Body of pancreas (tissue), 4 donors: ENCODE measurements around the gene ANP32E. TPM values are rescaled to one million over a fixed set of nuclear protein-coding genes. Genes with fewer than 3 reads are reported as not detected.

ENCODE experiments used
- ATAC-seq: fragments of 150-250 bp; one replicate; pipeline ENCODE4 v1.9.1; 2016
- DNase-seq, 4 donors: peaks; one replicate each; pipeline ENCODE4 v3.0.0-alpha.2; 2019
- H3K27ac ChIP-seq, 4 donors: fragments of 200-600 bp; sonication (generic); 1 replicate in 3 of 4; 2 replicates in 1 of 4; pipeline versions ENCODE4 v1.5.1 to v1.6.1; 2016 to 2019; ENCODE audit warnings: mild to moderate bottlenecking in 1 of 4, mixed read lengths in 1 of 4, moderate library complexity in 1 of 4
- H3K27me3 ChIP-seq, 2 donors: fragments of 200-600 bp; sonication (generic); one replicate each; pipeline ENCODE4 v1.6.0; 2016; ENCODE audit warnings: mild to moderate bottlenecking in 1 of 2
- H3K36me3 ChIP-seq, 2 donors: fragments of 200-600 bp; sonication (generic); replicated peaks in 1 of 2; 2 replicates each; pipeline ENCODE4 v1.5.1; 2016; ENCODE audit warnings: low read depth in 2 of 2; ENCODE audit not compliant: insufficient read depth in 1 of 2
- H3K4me1 ChIP-seq: fragments of 200-600 bp; sonication (generic); one replicate; pipeline ENCODE4 v1.6.0; 2016
- H3K4me3 ChIP-seq, 2 donors: fragments of 200-600 bp; sonication (generic); 1 replicate in 1 of 2; 2 replicates in 1 of 2; pipeline ENCODE4 v1.5.1; 2016 to 2019
- H3K9me3 ChIP-seq, 3 donors: fragments of 200-600 bp; sonication (generic); 1 replicate in 2 of 3; 2 replicates in 1 of 3; pipeline ENCODE4 v1.5.1; 2016
- CTCF ChIP-seq, 7 experiments: fragments of 450-650 bp in 4 of 7; fragments of 200-600 bp in 3 of 7; sonication (generic) in 3 of 7; IDR thresholded peaks; one replicate each; pipeline ENCODE4 v1.5.1; 2016 to 2019; ENCODE audit warnings: antibody characterized with exemption in 7 of 7
- POLR2A ChIP-seq, 3 donors: fragments of 450-650 bp; IDR thresholded peaks; one replicate each; pipeline ENCODE4 v1.6.1; 2016; ENCODE audit warnings: antibody characterized with exemption in 3 of 3, mild to moderate bottlenecking in 2 of 3
- whole genome bisulfite sequencing, 2 donors: methylation state at CpG; one replicate each; pipeline ENCODE4 v1.1.5; 2017; 5-methylcytosine and 5-hydroxymethylcytosine counted together
- intact Hi-C: fragments of 100-400 bp; cut with DNase I; formaldehyde crosslinking; loops from one replicate; pipeline ENCODE4 v1.15.1; 2023
- total RNA-seq, 2 donors: library from RNA; depleted of rRNA; stranded (reverse); fragments of >200 nt; gene quantifications; one replicate each; pipeline ENCODE4 v1.1.0, GENCODE V29; 2016

Gene ANP32E
- total RNA-seq = 1 to 10 TPM; 9.2 to 9.3 TPM

- DNase-seq = peak; percentile 94 to 98 (median 96)
- Histone ChIP-seq H3K4me1 (peaks cover 25% of the 10 kb centered on the region), H3K27ac (peak within 1 kb of the TSS; percentile 71 to 94 (median 84)), H3K4me3 (peak within 1 kb of the TSS; percentile 71 to 77), H3K9me3 (no peaks in the 10 kb centered on the region), H3K27me3 (no peaks in the 10 kb centered on the region), H3K36me3 (no peaks in the 10 kb centered on the region)
- 0% methylated on average over 33 of the region's 33 CpGs for WGBS, 2 donors
- peak in 4 of 7 experiments; percentile 22 to 58 (median 43) for TF ChIP-seq CTCF (IDR thresholded peaks at IDR 0.05)
- peak; percentile 58 to 96 (median 96) for TF ChIP-seq POLR2A (IDR thresholded peaks at IDR 0.05)
- peak; percentile 97 for ATAC-seq
- intact Hi-C loops = no loop called here
Observed at GRCh38 chr1:150235852-150236613, at the start of gene ANP32E. TSS of gene ANP32E (minus strand) at chr1:150236112. CDS start at chr1:150235786, 326 bp downstream.

DNA sequence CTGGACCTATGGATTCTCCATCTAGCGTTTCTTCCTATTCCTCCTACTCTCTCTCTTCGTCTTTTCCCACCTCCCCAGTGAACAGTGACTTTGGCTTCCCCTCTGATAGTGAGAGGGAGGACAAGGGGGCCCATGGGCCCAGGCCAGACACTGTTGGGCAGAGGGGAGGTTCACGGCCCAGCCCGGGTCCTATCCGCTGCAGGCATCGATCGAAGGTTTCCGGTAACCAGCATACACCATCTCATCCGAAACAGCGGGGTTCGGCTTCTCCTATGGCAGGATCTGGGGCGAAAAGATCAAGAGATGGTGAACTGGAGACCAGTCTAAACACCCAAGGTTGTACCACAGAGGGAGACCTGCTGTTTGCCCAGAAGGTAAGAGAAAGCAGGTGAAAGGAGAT is 47.3 kb upstream of the ANP32E start:
- Histone ChIP-seq H3K4me3 (no peak overlapping the region), H3K36me3 (no peaks in the 10 kb centered on the region), H3K9me3 (no peaks in the 10 kb centered on the region), H3K27ac (no peak overlapping the region), H3K27me3 (no peaks in the 10 kb centered on the region), H3K4me1 (peaks cover 31% of the 10 kb centered on the region)
- intact Hi-C loops = no loop called here
- no peak for TF ChIP-seq POLR2A (IDR thresholded peaks at IDR 0.05)
- TF ChIP-seq CTCF (IDR thresholded peaks at IDR 0.05) = no peak
- ATAC-seq (no peak), DNase-seq (no peak)
- WGBS, 2 donors = 85 to 90% methylated on average over 12 of the region's 12 CpGs

DNA sequence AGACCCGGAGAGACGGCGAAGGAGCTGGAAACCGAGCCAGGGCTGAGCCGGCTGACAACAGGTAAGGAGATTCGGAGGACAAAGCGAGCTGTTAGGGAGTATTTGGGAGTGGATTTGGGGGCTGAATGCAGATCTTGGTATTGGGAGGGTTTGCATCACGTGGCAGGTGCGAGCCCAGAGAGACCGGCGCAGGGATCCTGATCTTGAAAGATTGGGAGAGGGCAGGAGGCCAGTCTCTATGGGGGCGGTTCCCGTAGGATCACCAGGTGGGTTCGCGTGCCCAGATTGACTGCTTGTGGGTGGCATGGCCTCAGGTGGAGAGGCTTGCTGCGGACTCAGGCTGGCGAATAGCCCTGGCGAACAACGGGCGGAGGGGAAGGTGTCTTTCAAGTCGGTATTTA is 46.6 kb upstream of the ANP32E start:
- intact Hi-C loops = no loop called here
- no peaks in the 10 kb centered on the region for H3K36me3 ChIP-seq
- no peaks in the 10 kb centered on the region for H3K27me3 ChIP-seq
- no peaks in the 10 kb centered on the region for H3K9me3 ChIP-seq
- peak overlapping the region; percentile 15 to 32 for H3K4me3 ChIP-seq
- H3K4me1 ChIP-seq = peaks cover 31% of the 10 kb centered on the region
- TF ChIP-seq CTCF (IDR thresholded peaks at IDR 0.05) (no peak), POLR2A (IDR thresholded peaks at IDR 0.05) (peak in 2 of 3 donors; percentile 48 to 49)
- ATAC-seq (peak; percentile 36), DNase-seq (peak in 1 of 4 donors; percentile 56)
- WGBS, 2 donors = 1 to 4% methylated on average over 21 of the region's 21 CpGs
- H3K27ac ChIP-seq = peak overlapping the region; percentile 86 to 91 (median 88)

DNA sequence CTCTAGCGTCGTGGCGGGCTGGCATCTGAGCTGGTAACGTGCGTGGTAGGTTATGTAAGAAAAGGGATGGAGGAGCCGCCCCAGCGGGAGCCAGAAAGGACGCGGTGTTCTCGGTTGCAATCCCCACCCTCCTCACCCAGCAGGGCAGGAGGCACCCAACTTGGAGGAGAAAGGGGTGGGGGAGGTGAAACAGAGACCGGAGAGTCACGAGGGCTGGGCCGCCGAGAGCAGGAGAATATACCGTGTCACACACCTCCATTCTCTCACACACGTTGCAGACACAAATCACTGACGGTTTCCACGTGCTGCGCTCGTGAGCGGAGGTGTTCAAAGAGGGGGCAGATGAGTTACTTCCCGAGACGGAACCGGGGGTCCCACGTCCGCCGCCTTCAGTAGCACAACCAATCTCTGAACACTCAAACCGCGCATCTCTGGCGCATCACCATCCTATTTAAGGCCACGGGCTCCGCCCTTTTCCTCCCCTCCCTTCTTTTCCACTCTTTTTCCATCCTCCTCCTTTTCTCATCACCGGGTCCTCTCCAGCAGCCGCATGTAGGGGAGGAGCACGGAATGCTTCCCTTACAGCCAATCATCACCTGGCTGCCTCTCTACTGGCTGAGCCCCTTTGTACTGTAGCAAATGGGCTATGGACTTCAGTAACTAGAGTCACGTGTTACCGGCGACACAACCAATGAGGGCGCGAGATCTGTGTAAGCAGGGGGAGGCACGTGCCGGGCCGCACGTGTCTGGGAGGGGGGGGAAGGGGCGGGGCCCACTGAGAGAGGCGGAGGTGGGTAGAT is 46.0 kb upstream of the ANP32E start, which contains the start of gene CIART:
CIART (plus strand) TSS at position 797 of the 800 bp plus-strand sequence. CDS start 714 bp downstream, outside the sequence.
- no peaks in the 10 kb centered on the region for H3K9me3 ChIP-seq
- H3K4me3 ChIP-seq = peak within 1 kb of the TSS; percentile 15 to 32
- H3K27me3 ChIP-seq = no peaks in the 10 kb centered on the region
- no peaks in the 10 kb centered on the region for H3K36me3 ChIP-seq
- 0 to 1% methylated on average over 35 to 46 of the region's 46 CpGs for WGBS, 2 donors
- DNase-seq (peak; percentile 90 to 98 (median 96)), ATAC-seq (peak; percentile 95)
- TF ChIP-seq POLR2A (IDR thresholded peaks at IDR 0.05) (peak; percentile 20 to 73 (median 62)), CTCF (IDR thresholded peaks at IDR 0.05) (peak in 1 of 7 experiments; percentile 7)
- intact Hi-C loops = no loop called here
- H3K4me1 ChIP-seq = peaks cover 31% of the 10 kb centered on the region
- peak within 1 kb of the TSS; percentile 86 to 91 (median 88) for H3K27ac ChIP-seq
